DMS53 (cell line): ENCODE results near the gene PTGIR.

Experiments
- DNase-seq: peaks from one replicate; lab custom pipeline; 2025; lab: John Stamatoyannopoulos, UW

PTGIR gene

GRCh38 chr19:46616631-46617322 is 8.1 kb downstream of the PTGIR start:
- peak; percentile 87 for DNase-seq

- DNase-seq = no peak
Observed at GRCh38 chr19:46615966-46616365, 8.9 kb downstream of the PTGIR start.

- peak; percentile 86 for DNase-seq
Observed at GRCh38 chr19:46614114-46614722, 10.7 kb downstream of the PTGIR start.

GRCh38 chr19:46613525-46613924 is 11.4 kb downstream of the PTGIR start:
- DNase-seq = no peak

GRCh38 chr19:46611776-46612175 is 13.1 kb downstream of the PTGIR start:
- DNase-seq = no peak

- DNase-seq = no peak
Observed at GRCh38 chr19:46610851-46611770, 13.8 kb downstream of the PTGIR start.

GRCh38 chr19:46610413-46610775 is 14.5 kb downstream of the PTGIR start:
- no peak for DNase-seq

- no peak for DNase-seq
Observed at GRCh38 chr19:46609511-46610412, 15.1 kb downstream of the PTGIR start.

GRCh38 chr19:46608581-46609345 is 16.1 kb downstream of the PTGIR start:
- no peak for DNase-seq

- no peak for DNase-seq
Observed at GRCh38 chr19:46608178-46608577, 16.7 kb downstream of the PTGIR start.

GRCh38 chr19:46607448-46607841 is 17.4 kb downstream of the PTGIR start:
- DNase-seq = no peak

GRCh38 chr19:46606681-46607447 is 18.0 kb downstream of the PTGIR start:
- no peak for DNase-seq

- no peak for DNase-seq
Observed at GRCh38 chr19:46606019-46606418, 18.9 kb downstream of the PTGIR start.

GRCh38 chr19:46605356-46605821 is 19.5 kb downstream of the PTGIR start:
- DNase-seq = no peak

GRCh38 chr19:46604781-46605355 is 20.0 kb downstream of the PTGIR start:
- DNase-seq = no peak

- no peak for DNase-seq
Observed at GRCh38 chr19:46603752-46604231, 21.1 kb downstream of the PTGIR start.

- DNase-seq = peak; percentile 50
Observed at GRCh38 chr19:46603195-46603637, 21.7 kb downstream of the PTGIR start.

GRCh38 chr19:46602392-46603194 is 22.3 kb downstream of the PTGIR start:
- peak; percentile 48 for DNase-seq
